DOHH2 (cell line): ENCODE measurements around the gene TLCD2.

ENCODE experiments used
- H3F3A ChIP-seq: fragments of 200-600 bp; sonication (generic), shearing (Covaris generic); 2 replicates; pipeline ENCODE4 v1.6.0; 2016; ENCODE audit warnings: antibody characterized with exemption, mild to moderate bottlenecking; ENCODE audit not compliant: control insufficient read depth, insufficient read depth
- H3K27ac ChIP-seq: fragments of 200-600 bp; sonication (generic); 2 replicates; pipeline ENCODE4 v1.5.1; 2014; ENCODE audit warnings: low read depth, mild to moderate bottlenecking, low read length, moderate library complexity
- H3K27me3 ChIP-seq: fragments of 200-600 bp; sonication (generic); 2 replicates; pipeline ENCODE4 v1.6.1; 2014; ENCODE audit warnings: mild to moderate bottlenecking, low read length, mixed read lengths; ENCODE audit not compliant: control insufficient read depth
- H3K36me3 ChIP-seq: fragments of 200-600 bp; sonication (generic); 2 replicates; pipeline ENCODE4 v1.6.1; 2014; ENCODE audit warnings: mild to moderate bottlenecking, low read length, moderate library complexity, mixed read lengths; ENCODE audit not compliant: control insufficient read depth
- H3K4me1 ChIP-seq: fragments of 200-600 bp; sonication (generic); 2 replicates; pipeline ENCODE4 v1.6.1; 2014; ENCODE audit warnings: mild to moderate bottlenecking, low read length, mixed read lengths; ENCODE audit not compliant: control insufficient read depth
- H3K4me2 ChIP-seq: fragments of 200-600 bp; sonication (generic); 2 replicates; pipeline ENCODE4 v1.6.0; 2014; ENCODE audit warnings: mild to moderate bottlenecking, low read length, moderate library complexity
- H3K4me3 ChIP-seq: fragments of 200-600 bp; sonication (generic); 2 replicates; pipeline ENCODE4 v1.5.1; 2014; ENCODE audit warnings: mild to moderate bottlenecking, low read length, mixed read lengths
- H3K79me2 ChIP-seq: fragments of 200-600 bp; sonication (generic); 2 replicates; pipeline ENCODE4 v1.6.1; 2014; ENCODE audit warnings: mild to moderate bottlenecking, low read length, mixed read lengths; ENCODE audit not compliant: control insufficient read depth
- H3K9me2 ChIP-seq: fragments of 200-600 bp; sonication (generic); replicated peaks from 2 replicates; pipeline ENCODE4 v1.6.1; 2014; ENCODE audit warnings: mild to moderate bottlenecking, low read length, mixed read lengths; ENCODE audit not compliant: control insufficient read depth
- H3K9me3 ChIP-seq: fragments of 200-600 bp; sonication (generic); 2 replicates; pipeline ENCODE4 v1.6.1; 2014; ENCODE audit warnings: antibody characterized with exemption, low read length, mixed read lengths; ENCODE audit not compliant: control insufficient read depth, insufficient read depth
- H4K20me1 ChIP-seq: fragments of 200-600 bp; sonication (generic); 2 replicates; pipeline ENCODE4 v1.6.0; 2014; ENCODE audit warnings: low read depth, mild to moderate bottlenecking, antibody characterized with exemption, low read length, moderate library complexity; ENCODE audit not compliant: control insufficient read depth, insufficient read depth
- EZH2phosphoT487 ChIP-seq: fragments of 200-600 bp; sonication (generic); IDR thresholded peaks from 2 replicates; pipeline ENCODE4 v1.6.1; 2017; ENCODE audit warnings: borderline replicate concordance, mild to moderate bottlenecking, antibody characterized with exemption, low read length, moderate library complexity, mixed read lengths
- TF ChIP-seq, protein P1 (sequence below): fragments of 200-600 bp; sonication (generic); IDR thresholded peaks from one replicate; pipeline ENCODE4 v1.5.1; 2014; ENCODE audit warnings: antibody characterized with exemption, mild to moderate bottlenecking, low read depth, low read length; ENCODE audit not compliant: poor library complexity, severe bottlenecking

The TLCD2 gene

GRCh38 chr17:1716076-1716911 is 6.1 kb upstream of the TLCD2 start:
- H3K27me3 ChIP-seq: peaks cover 33% of the 10 kb centered on the region
- H3K4me2 ChIP-seq: peak overlapping the region; percentile 93
- H4K20me1 ChIP-seq: no peaks in the 10 kb centered on the region
- peaks cover 51% of the 10 kb centered on the region for H3K4me1 ChIP-seq
- peak overlapping the region; percentile 82 for H3K27ac ChIP-seq
- no peaks in the 10 kb centered on the region for H3K79me2 ChIP-seq
- H3K4me3 ChIP-seq: peak overlapping the region; percentile 84
- no peaks in the 10 kb centered on the region for H3K9me2 ChIP-seq
- no peak for TF ChIP-seq EZH2phosphoT487
- TF ChIP-seq, protein P1, sequence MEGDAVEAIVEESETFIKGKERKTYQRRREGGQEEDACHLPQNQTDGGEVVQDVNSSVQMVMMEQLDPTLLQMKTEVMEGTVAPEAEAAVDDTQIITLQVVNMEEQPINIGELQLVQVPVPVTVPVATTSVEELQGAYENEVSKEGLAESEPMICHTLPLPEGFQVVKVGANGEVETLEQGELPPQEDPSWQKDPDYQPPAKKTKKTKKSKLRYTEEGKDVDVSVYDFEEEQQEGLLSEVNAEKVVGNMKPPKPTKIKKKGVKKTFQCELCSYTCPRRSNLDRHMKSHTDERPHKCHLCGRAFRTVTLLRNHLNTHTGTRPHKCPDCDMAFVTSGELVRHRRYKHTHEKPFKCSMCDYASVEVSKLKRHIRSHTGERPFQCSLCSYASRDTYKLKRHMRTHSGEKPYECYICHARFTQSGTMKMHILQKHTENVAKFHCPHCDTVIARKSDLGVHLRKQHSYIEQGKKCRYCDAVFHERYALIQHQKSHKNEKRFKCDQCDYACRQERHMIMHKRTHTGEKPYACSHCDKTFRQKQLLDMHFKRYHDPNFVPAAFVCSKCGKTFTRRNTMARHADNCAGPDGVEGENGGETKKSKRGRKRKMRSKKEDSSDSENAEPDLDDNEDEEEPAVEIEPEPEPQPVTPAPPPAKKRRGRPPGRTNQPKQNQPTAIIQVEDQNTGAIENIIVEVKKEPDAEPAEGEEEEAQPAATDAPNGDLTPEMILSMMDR: peak; percentile 28
- no peaks in the 10 kb centered on the region for H3K9me3 ChIP-seq
- H3F3A ChIP-seq: peaks cover 10% of the 10 kb centered on the region
- H3K36me3 ChIP-seq: no peaks in the 10 kb centered on the region

- no peaks in the 10 kb centered on the region for H3K9me2 ChIP-seq
- TF ChIP-seq, protein P1: no peak
- TF ChIP-seq EZH2phosphoT487: no peak
- no peaks in the 10 kb centered on the region for H3K36me3 ChIP-seq
- H4K20me1 ChIP-seq: no peaks in the 10 kb centered on the region
- H3K9me3 ChIP-seq: no peaks in the 10 kb centered on the region
- peaks cover 46% of the 10 kb centered on the region for H3K4me1 ChIP-seq
- H3K4me2 ChIP-seq: peak overlapping the region; percentile 93
- peak overlapping the region; percentile 84 for H3K4me3 ChIP-seq
- peaks cover 37% of the 10 kb centered on the region for H3K27me3 ChIP-seq
- H3K27ac ChIP-seq: no peak overlapping the region
- H3F3A ChIP-seq: peaks cover 7% of the 10 kb centered on the region
- H3K79me2 ChIP-seq: no peaks in the 10 kb centered on the region
These were observed 5.6 kb upstream of the TLCD2 start for GRCh38 chr17:1715803-1716075.

- no peaks in the 10 kb centered on the region for H3K79me2 ChIP-seq
- H3K9me2 ChIP-seq: no peaks in the 10 kb centered on the region
- H3F3A ChIP-seq: peaks cover 7% of the 10 kb centered on the region
- TF ChIP-seq, protein P1: no peak
- TF ChIP-seq EZH2phosphoT487: no peak
- peaks cover 43% of the 10 kb centered on the region for H3K4me1 ChIP-seq
- no peaks in the 10 kb centered on the region for H3K36me3 ChIP-seq
- H3K27me3 ChIP-seq: peaks cover 42% of the 10 kb centered on the region
- H3K4me3 ChIP-seq: peak overlapping the region; percentile 84
- no peaks in the 10 kb centered on the region for H4K20me1 ChIP-seq
- peak overlapping the region; percentile 93 for H3K4me2 ChIP-seq
- H3K9me3 ChIP-seq: no peaks in the 10 kb centered on the region
- no peak overlapping the region for H3K27ac ChIP-seq
These were observed 5.0 kb upstream of the TLCD2 start for GRCh38 chr17:1714980-1715802.
